ENCODE results near the gene PLK3. TPM values are rescaled to one million over a fixed set of nuclear protein-coding genes. Genes with fewer than 3 reads are reported as not detected.

PLK3 gene
- total RNA-seq, 1 experiment from 2014 or later: 56.1 TPM

DNA sequence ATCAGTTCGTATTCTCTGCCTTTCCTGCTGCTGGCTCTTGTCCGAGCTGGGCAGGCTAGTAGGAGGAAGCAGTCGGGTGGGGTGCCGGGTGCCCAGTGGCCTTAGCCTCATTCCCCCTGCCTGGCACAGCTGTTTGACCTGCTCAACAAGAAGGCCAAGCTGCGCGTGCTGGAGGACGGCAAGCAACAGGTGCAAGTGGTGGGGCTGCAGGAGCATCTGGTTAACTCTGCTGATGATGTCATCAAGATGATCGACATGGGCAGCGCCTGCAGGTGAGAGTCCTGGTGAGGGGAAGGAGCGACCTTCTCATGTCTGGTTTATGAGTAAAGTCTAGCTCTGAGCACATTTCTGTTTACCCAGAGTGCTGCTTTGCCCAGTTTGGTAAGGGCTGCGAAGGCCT, 41.1 kb upstream of the PLK3 start:
- ATAC-seq: no peak
- BruUV-seq (replicated peaks): no TSS peak
- Histone ChIP-seq H3K27ac (ENCODE audit: low read depth, low read length) (no peak overlapping the region), H3K9me2 (ENCODE audit: insufficient read depth) (no peaks in the 10 kb centered on the region), H3K27me3 (ENCODE audit: insufficient read depth, low read length) (no peaks in the 10 kb centered on the region), H3K79me2 (ENCODE audit: insufficient read depth, low read length) (no peaks in the 10 kb centered on the region), H3K4me1 (ENCODE audit: control insufficient read depth in 1 of 2, insufficient read depth in 2 of 2, low read length in 2 of 2) (no peaks in the 10 kb centered on the region), H2AFZ (ENCODE audit: low read depth, low read length, poor library complexity, severe bottlenecking) (no peak overlapping the region), H3K4me3 (replicated peaks in 1 of 2; ENCODE audit: low read depth in 1 of 2, low read length in 2 of 2) (no peak overlapping the region), H3K9me3 (ENCODE audit: control insufficient read depth in 1 of 2, insufficient read depth in 1 of 2, low read depth in 1 of 2, low read length in 2 of 2) (no peaks in the 10 kb centered on the region), H3K36me3 (ENCODE audit: control insufficient read depth in 1 of 2, insufficient read depth in 2 of 2, low read length in 2 of 2) (peaks cover 50 to 82% of the 10 kb centered on the region in 2 experiments), H3K9ac (ENCODE audit: low read length) (no peak overlapping the region), H4K20me1 (ENCODE audit: insufficient read depth) (no peaks in the 10 kb centered on the region), H3K4me2 (ENCODE audit: low read length) (no peak overlapping the region)
- POLR2A ChIA-PET: interaction anchor here (1.2 kb wide), 1 partner anchor 15 kb away, joined by 3 read pairs; no protein-coding TSS in a partner anchor
- TF ChIP-seq FOSL1 (IDR thresholded peaks at IDR 0.05; ENCODE audit: low read depth): no peak
- TF ChIP-seq EZH2 (IDR thresholded peaks at IDR 0.05): no peak
- TF ChIP-seq, protein P1, sequence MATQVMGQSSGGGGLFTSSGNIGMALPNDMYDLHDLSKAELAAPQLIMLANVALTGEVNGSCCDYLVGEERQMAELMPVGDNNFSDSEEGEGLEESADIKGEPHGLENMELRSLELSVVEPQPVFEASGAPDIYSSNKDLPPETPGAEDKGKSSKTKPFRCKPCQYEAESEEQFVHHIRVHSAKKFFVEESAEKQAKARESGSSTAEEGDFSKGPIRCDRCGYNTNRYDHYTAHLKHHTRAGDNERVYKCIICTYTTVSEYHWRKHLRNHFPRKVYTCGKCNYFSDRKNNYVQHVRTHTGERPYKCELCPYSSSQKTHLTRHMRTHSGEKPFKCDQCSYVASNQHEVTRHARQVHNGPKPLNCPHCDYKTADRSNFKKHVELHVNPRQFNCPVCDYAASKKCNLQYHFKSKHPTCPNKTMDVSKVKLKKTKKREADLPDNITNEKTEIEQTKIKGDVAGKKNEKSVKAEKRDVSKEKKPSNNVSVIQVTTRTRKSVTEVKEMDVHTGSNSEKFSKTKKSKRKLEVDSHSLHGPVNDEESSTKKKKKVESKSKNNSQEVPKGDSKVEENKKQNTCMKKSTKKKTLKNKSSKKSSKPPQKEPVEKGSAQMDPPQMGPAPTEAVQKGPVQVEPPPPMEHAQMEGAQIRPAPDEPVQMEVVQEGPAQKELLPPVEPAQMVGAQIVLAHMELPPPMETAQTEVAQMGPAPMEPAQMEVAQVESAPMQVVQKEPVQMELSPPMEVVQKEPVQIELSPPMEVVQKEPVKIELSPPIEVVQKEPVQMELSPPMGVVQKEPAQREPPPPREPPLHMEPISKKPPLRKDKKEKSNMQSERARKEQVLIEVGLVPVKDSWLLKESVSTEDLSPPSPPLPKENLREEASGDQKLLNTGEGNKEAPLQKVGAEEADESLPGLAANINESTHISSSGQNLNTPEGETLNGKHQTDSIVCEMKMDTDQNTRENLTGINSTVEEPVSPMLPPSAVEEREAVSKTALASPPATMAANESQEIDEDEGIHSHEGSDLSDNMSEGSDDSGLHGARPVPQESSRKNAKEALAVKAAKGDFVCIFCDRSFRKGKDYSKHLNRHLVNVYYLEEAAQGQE (IDR thresholded peaks at IDR 0.05; ENCODE audit: low read depth): no peak
- TF ChIP-seq RAD21 (IDR thresholded peaks at IDR 0.05; ENCODE audit: low read depth): no peak
- TF ChIP-seq ELF1 (IDR thresholded peaks at IDR 0.05; ENCODE audit: borderline replicate concordance, low read depth): no peak
- TF ChIP-seq, protein P2, sequence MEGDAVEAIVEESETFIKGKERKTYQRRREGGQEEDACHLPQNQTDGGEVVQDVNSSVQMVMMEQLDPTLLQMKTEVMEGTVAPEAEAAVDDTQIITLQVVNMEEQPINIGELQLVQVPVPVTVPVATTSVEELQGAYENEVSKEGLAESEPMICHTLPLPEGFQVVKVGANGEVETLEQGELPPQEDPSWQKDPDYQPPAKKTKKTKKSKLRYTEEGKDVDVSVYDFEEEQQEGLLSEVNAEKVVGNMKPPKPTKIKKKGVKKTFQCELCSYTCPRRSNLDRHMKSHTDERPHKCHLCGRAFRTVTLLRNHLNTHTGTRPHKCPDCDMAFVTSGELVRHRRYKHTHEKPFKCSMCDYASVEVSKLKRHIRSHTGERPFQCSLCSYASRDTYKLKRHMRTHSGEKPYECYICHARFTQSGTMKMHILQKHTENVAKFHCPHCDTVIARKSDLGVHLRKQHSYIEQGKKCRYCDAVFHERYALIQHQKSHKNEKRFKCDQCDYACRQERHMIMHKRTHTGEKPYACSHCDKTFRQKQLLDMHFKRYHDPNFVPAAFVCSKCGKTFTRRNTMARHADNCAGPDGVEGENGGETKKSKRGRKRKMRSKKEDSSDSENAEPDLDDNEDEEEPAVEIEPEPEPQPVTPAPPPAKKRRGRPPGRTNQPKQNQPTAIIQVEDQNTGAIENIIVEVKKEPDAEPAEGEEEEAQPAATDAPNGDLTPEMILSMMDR (IDR thresholded peaks at IDR 0.05 in 2 of 3, conservative IDR thresholded peaks at IDR 0.05 in 1 of 3; ENCODE audit: borderline replicate concordance in 1 of 3, insufficient read depth in 1 of 3, low read depth in 2 of 3, low read length in 2 of 3): no peak
- no peak for TF ChIP-seq TCF7L2 (IDR thresholded peaks at IDR 0.05; ENCODE audit: borderline replicate concordance, extremely low read depth, insufficient read depth, insufficient read length)
- TF ChIP-seq, protein P3, sequence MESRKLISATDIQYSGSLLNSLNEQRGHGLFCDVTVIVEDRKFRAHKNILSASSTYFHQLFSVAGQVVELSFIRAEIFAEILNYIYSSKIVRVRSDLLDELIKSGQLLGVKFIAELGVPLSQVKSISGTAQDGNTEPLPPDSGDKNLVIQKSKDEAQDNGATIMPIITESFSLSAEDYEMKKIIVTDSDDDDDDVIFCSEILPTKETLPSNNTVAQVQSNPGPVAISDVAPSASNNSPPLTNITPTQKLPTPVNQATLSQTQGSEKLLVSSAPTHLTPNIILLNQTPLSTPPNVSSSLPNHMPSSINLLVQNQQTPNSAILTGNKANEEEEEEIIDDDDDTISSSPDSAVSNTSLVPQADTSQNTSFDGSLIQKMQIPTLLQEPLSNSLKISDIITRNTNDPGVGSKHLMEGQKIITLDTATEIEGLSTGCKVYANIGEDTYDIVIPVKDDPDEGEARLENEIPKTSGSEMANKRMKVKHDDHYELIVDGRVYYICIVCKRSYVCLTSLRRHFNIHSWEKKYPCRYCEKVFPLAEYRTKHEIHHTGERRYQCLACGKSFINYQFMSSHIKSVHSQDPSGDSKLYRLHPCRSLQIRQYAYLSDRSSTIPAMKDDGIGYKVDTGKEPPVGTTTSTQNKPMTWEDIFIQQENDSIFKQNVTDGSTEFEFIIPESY (IDR thresholded peaks at IDR 0.05; ENCODE audit: extremely low read depth, insufficient replicate concordance, low read length): no peak
- DNase-seq (ENCODE audit: low read depth, low spot score): no peak
- intact Hi-C loops (cut with micrococcal nuclease): no loop called here
- CTCF ChIA-PET: no interaction called here
- RAD21 ChIA-PET (ENCODE audit: low non-redundant PET in 1 of 2, low total read pairs in 2 of 2, uncharacterized antibody in 2 of 2, unreplicated experiment in 2 of 2): no interaction called here
